SU-DHL-6 (cell line): Measurements from ENCODE around the gene MAP2K5.

ENCODE experiments used
- H2AFZ ChIP-seq: fragments of 200-600 bp; sonication (generic); 2 replicates; pipeline ENCODE4 v1.6.1; 2014; ENCODE audit warnings: low read depth, mild to moderate bottlenecking, moderate library complexity, mixed read lengths, antibody characterized with exemption, low read length; ENCODE audit not compliant: severe bottlenecking
- H3F3A ChIP-seq: fragments of 200-600 bp; shearing (Covaris generic); 2 replicates; pipeline ENCODE4 v1.6.0; 2016; ENCODE audit warnings: antibody characterized with exemption, mild to moderate bottlenecking; ENCODE audit not compliant: insufficient read depth
- H3K27ac ChIP-seq: fragments of 200-600 bp; sonication (generic); 2 replicates; pipeline ENCODE4 v1.5.1; 2016; ENCODE audit warnings: low read depth, mild to moderate bottlenecking, low read length, moderate library complexity, mixed read lengths
- H3K27me3 ChIP-seq: fragments of 200-600 bp; sonication (generic), shearing (Covaris generic); 2 replicates; pipeline ENCODE4 v1.6.0; 2014; ENCODE audit warnings: mild to moderate bottlenecking, low read length
- H3K36me3 ChIP-seq: fragments of 200-600 bp; sonication (generic); 2 replicates; pipeline ENCODE4 v1.6.1; 2014; ENCODE audit warnings: mild to moderate bottlenecking, low read length, mixed read lengths
- H3K4me2 ChIP-seq: fragments of 300-600, 200-600 bp; shearing (Covaris generic), sonication (generic); 2 replicates; pipeline ENCODE4 v1.6.0; 2014; ENCODE audit warnings: low read length, low read depth, mild to moderate bottlenecking; ENCODE audit not compliant: poor library complexity, severe bottlenecking
- H3K4me3 ChIP-seq: fragments of 200-600 bp; sonication (generic); 2 replicates; pipeline ENCODE4 v1.5.1; 2014; ENCODE audit warnings: antibody characterized with exemption, low read length, mild to moderate bottlenecking, mixed read lengths; ENCODE audit not compliant: insufficient read depth, poor library complexity, severe bottlenecking
- H3K79me2 ChIP-seq: fragments of 200-600 bp; sonication (generic); 2 replicates; pipeline ENCODE4 v1.6.1; 2014; ENCODE audit warnings: mild to moderate bottlenecking, low read length, moderate library complexity; ENCODE audit not compliant: insufficient read depth
- H3K9ac ChIP-seq: fragments of 200-600 bp; sonication (generic); 2 replicates; pipeline ENCODE4 v1.7.0; 2014; ENCODE audit warnings: mild to moderate bottlenecking, low read length
- H3K9me2 ChIP-seq: fragments of 200-600 bp; sonication (generic); replicated peaks from 2 replicates; pipeline ENCODE4 v1.6.1; 2014; ENCODE audit warnings: low read length; ENCODE audit not compliant: insufficient read depth
- H3K9me3 ChIP-seq: fragments of 200-600 bp; sonication (generic); 2 replicates; pipeline ENCODE4 v1.6.1; 2014; ENCODE audit warnings: low read length, mixed read lengths; ENCODE audit not compliant: insufficient read depth
- H4K20me1 ChIP-seq: fragments of 200-600 bp; sonication (generic); 2 replicates; pipeline ENCODE4 v1.6.1; 2014; ENCODE audit warnings: low read depth, mild to moderate bottlenecking, antibody characterized with exemption, low read length, moderate library complexity, mixed read lengths
- CTCF ChIP-seq: fragments of 200-600 bp; sonication (generic); IDR thresholded peaks from one replicate; pipeline ENCODE4 v1.5.1; 2017; ENCODE audit warnings: antibody characterized with exemption, mild to moderate bottlenecking, low read length, moderate library complexity; ENCODE audit not compliant: insufficient read depth, poor library complexity, severe bottlenecking
- EZH2phosphoT487 ChIP-seq: fragments of 200-600 bp; sonication (generic), shearing (Covaris generic); conservative IDR thresholded peaks from 2 replicates; pipeline ENCODE4 v1.6.1; 2018; ENCODE audit warnings: mild to moderate bottlenecking, antibody characterized with exemption, low read length, moderate library complexity, mixed read lengths

The MAP2K5 gene

GRCh38 chr15:67515557-67515956 lies 26.9 kb upstream of the MAP2K5 start:
- Histone ChIP-seq H3K4me3 (no peak overlapping the region), H3F3A (no peaks in the 10 kb centered on the region), H3K27ac (no peak overlapping the region), H3K9me2 (no peaks in the 10 kb centered on the region), H3K9me3 (no peaks in the 10 kb centered on the region), H3K9ac (no peak overlapping the region), H3K4me2 (no peak overlapping the region), H3K36me3 (peaks cover 4% of the 10 kb centered on the region; the same call in 1 of the 2 replicates), H4K20me1 (no peaks in the 10 kb centered on the region), H3K27me3 (no peaks in the 10 kb centered on the region), H2AFZ (no peak overlapping the region), H3K79me2 (no peaks in the 10 kb centered on the region)
- no peak for TF ChIP-seq CTCF
- no peak for TF ChIP-seq EZH2phosphoT487

GRCh38 chr15:67520321-67521028 lies 22.0 kb upstream of the MAP2K5 start:
- Histone ChIP-seq H3K27ac (peak overlapping the region; percentile 84), H3K4me3 (peak overlapping the region; percentile 94), H3K9ac (peak overlapping the region; percentile 97), H3K79me2 (peaks cover 43% of the 10 kb centered on the region), H3K9me2 (no peaks in the 10 kb centered on the region), H3K4me2 (peak overlapping the region; percentile 98), H2AFZ (peak overlapping the region; percentile 96), H3K27me3 (no peaks in the 10 kb centered on the region), H3K36me3 (no peaks in the 10 kb centered on the region), H3F3A (peaks cover 5% of the 10 kb centered on the region; the same call in 1 of the 2 replicates), H4K20me1 (no peaks in the 10 kb centered on the region), H3K9me3 (no peaks in the 10 kb centered on the region)
- TF ChIP-seq CTCF (no peak), EZH2phosphoT487 (no peak)

GRCh38 chr15:67521029-67521782 lies 21.3 kb upstream of the MAP2K5 start, which contains the start of gene C15orf61:
TSS of gene C15orf61 (plus strand) at chr15:67521131. CDS start at chr15:67521249, 118 bp downstream.
- Histone ChIP-seq H2AFZ (peak within 1 kb of the TSS; percentile 96), H3K4me3 (peak within 1 kb of the TSS; percentile 94), H3K4me2 (peak within 1 kb of the TSS; percentile 98), H3K9me2 (no peaks in the 10 kb centered on the region), H3K79me2 (peaks cover 48% of the 10 kb centered on the region), H3K36me3 (0 out of 2 replicates have a peak, but pooled peaks cover under 1% of the 10 kb centered on the region), H4K20me1 (no peaks in the 10 kb centered on the region), H3K9me3 (no peaks in the 10 kb centered on the region), H3K27me3 (no peaks in the 10 kb centered on the region), H3K9ac (peak within 1 kb of the TSS; percentile 97), H3K27ac (peak within 1 kb of the TSS; percentile 84), H3F3A (peaks cover 5% of the 10 kb centered on the region; the same call in 1 of the 2 replicates)
- TF ChIP-seq CTCF (no peak), EZH2phosphoT487 (no peak)
